Activated CD4-positive, alpha-beta T cell treated with anti-CD3 and anti-CD28 coated beads, Interleukin-2, amount 50 U/mL, for 16 hours (primary cell): Measurements from ENCODE around the gene ARHGAP28.

Experiments used
- DNase-seq: peaks from one replicate; pipeline ENCODE4 v3.0.0-alpha.2; 2020

Gene ARHGAP28

DNA sequence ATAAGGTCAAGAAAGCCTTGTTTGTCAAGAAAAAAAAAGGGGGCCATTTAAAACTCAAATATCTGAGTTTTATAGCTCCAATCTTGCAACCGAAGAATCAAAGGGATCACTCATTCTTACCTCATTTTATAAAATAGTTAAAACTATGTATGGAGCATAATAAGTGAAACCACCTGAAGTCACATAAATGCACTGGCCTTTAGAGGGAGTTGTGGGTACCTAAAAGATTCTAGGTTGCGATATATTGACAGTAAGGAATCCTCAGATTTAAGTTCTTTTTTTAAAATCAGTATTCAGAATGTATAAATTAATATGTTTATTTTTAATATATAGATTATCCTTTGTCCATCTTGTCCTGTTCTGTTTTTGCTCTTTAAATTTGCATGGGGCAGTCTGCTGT lies 3.4 kb downstream of the ARHGAP28 start:
- DNase-seq, result no peak

DNA sequence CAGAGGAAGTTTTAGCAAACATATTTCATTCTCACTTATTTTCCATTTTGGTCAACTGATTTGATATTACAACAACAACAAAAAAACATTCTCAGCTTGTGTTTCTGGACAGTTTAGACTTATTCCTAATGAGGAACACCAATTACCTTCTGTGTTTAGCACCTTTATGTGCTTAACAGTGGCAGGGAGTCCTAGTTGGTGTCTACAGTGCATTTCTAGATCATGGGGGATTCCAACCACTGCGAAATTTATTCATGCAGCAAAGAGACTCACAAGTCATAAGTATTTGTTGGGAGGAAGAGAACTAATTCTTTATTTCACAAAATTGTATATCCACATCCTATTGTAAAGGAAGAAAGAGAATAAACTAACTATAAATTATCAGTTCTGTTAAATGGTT lies 4.2 kb downstream of the ARHGAP28 start:
- DNase-seq, result no peak

DNA sequence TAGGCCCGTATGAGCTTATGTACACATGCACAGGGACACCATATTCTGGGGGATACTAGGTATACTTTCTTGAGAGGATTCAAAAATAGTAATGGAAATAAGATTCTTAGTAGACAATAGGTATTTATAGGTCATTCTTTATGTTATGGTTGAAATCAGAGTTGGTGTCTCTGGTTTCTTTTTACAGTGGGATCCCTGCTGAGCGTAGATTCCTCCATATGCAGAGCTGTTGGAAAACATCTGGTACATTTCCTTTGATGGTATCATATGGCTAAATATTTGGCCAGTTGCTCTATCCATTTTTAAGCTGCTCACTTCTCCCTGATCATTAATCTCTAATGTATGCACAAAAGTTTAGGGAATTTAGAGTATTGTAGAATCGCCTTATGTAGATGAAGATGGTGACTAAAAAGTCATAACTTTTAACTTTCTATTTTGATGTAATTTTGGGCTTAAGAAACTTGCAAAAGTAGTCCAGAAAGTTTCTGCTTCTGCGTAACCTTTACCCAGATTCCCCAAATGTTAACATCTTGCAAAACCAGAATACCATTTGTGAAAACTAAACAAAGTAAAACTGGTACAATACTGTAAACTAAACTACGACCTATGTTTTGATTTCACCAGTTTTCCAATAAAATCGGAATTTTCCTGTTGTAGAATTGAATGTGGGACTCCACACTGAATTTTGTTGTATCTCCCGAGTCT lies 5.4 kb downstream of the ARHGAP28 start:
- DNase-seq, result no peak

DNA sequence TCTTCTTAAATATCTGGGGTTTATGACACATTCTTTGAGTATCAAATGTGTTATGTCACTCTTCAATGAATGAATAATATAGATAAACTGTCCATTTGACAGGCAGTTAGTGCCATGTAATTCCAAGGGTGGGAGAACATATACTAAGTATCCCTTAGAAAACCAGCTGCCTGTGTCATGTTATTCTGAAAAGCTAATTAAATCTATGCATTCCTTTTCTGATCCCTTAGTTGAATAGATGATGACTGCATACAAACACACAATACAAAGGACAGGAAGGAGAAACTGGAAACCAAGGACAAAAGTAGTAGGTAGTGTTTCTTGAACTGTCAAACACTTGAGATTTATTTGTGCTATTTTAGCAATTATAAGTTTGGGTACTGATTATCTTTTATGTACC lies 8.3 kb downstream of the ARHGAP28 start:
- no peak for DNase-seq

DNA sequence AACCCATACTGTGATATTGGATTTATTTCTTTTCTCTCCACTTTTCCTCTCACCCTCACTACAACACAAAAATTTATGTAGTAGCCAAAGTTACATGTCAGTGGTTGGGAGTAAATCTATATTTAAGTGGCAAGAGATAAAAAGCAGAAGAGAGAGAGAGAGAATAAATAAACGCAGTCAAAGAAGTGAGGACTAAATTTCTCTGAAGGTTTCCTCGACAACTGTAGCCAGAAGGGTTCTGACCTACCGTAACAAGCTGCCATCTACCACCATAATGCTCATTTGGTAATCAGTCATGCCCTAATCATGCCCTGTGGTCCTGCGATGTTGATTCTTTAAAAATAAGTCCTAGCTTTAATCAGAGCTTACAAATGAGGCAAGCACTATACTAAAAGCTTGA lies 9.1 kb downstream of the ARHGAP28 start:
- DNase-seq, result no peak

DNA sequence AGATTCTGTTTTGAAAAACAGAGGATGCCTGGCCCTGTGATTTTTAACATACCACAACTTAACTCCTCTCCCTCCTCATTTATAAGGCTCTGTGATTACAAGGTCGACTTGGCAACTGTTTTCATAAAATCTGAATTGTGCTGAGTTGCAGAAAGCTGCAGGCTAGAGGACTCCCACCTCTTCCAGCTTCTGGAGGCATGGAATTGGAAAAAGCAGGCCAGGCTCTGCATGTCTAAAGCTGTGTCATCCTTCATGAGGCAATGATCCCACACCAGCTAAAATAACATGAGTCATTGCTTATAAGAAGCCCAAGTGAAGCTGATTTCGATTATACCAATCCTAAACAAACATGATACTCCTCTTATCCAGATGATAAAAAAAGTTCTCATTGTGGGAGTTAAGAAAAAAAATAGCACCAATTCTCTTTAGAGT lies 11.7 kb downstream of the ARHGAP28 start:
- no peak for DNase-seq

DNA sequence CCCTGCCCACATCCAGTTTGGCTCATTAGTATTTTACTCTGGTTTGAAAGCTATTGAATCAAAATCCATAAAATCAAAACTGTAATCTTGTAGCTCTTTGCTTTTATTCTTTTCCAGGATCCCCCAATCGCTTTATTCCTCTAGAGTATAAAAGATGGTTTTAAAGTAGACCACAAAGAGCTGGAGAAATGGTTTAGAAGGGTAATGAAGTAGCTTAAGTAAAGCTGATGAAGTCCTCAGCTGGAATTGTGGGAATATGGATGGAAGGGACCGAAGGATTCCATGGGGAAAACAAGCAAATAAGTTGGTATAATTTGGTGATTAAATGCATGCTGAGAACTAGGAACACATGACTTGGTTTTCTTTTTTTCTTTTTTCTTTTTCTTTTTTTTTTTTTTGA lies 12.3 kb downstream of the ARHGAP28 start:
- no peak for DNase-seq

DNA sequence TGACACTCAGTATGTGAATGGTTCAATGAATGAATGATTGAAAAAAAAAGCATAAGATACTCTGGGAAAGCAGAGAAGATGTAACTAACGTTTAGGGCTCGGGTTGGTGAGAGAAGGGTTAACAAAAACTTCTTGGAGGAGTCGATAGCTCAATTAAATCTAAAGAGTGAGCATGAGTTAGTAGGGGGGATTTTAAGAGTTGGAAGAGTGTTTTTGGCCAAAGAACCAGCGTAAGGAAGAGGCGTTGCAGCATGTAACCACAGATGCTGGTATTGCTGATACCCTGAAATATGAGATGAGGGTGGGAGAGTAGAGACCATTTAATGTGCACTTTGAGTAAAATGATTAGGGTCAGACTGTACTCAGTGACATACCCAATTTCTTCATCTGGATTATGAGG lies 14.5 kb downstream of the ARHGAP28 start:
- no peak for DNase-seq

DNA sequence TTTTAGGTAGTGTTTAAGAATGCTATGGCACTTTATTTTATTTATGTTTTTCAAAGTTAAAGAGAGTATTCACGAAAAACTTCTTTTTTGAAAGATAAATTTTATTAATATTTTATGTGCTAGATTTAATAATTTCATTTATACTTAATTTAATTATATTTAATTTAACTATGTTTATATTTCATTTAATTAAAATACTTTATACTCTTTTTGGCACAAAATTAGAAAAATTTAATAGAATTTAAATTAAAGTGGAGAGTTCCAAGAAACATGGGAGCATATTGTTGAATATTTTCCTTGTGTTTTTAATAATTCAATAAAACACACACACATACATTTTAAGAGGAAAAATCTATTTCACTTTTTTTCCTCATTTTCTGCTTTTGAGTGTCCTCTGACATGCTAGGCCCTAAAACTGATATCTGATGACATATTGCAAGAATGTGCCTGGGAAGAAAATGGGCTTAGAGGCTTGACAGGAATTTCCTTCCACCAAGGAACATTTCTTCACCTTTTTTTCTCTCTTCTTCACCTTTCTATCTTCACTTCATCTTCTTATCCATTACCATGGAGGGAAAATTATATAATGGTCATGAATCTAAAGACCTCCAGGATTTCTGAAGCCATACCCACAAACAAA lies 15.4 kb downstream of the ARHGAP28 start:
- no peak for DNase-seq

DNA sequence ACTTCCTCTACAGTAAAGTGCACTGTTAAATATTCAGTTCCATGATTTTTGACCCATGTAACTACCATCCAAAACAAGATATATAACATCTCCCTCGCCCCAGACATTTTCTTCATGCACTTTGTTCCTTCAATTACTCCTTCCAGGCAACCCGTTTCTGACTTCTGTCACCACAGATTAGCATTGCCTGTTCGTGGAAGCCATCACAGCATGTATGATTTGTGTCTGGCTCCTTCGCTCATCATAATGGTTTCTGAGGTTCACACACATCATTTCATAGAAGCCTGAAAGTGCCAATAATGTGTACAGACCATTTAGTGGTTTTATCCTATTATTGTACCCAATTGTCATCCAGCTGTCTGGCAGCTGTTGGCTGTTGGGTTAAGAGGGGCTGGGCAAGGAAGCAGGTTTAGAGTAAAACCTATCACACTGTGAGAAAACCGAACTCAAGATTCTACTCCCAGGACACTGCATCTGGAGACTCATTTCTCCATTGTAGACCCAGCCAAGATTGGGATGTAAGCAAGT lies 16.1 kb downstream of the ARHGAP28 start:
- no peak for DNase-seq

DNA sequence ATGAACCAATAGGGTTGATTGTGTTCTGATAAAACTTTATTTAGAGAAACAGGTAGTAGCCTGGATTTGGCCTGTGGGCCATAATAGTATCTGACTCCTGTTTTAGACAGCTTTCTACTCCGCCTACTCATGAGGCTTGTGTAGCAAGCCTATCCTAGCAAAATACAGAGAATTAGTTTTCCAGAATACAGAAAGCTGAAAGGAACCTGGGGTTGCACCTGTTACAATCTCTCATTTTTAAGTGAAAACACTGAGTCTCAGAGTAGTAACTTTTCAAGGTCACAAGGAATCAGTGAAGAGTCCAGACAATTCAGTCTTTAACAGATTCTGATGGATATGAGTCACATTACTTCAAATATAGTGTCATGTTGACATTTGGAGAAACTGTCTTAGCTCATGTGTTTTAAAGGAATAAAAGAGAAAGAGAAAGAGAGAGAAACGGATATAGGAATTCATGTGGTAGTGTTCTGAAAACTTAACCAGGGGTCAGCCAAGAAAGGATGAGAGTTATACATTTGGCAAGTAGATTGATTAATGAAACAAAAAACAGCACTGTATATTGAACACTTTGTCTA lies 17.0 kb downstream of the ARHGAP28 start:
- no peak for DNase-seq

DNA sequence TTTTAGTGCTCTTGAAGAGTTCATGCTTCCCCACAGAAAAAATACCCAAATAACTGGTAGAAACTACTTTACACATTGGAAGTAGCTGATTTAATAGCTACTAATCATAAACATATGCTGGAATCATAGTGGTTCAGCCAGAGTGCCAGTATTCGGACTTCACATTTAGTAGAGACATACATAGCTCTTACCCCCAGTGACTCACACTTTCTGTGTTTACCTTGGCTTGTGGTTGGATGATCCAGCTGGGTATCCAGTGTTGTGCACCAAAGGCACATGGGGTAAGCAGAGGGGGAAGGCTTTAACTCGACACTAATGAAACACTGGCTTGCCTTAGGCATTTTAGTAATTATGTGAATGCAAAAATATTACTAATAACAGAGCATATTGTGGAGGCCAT lies 18.1 kb downstream of the ARHGAP28 start:
- no peak for DNase-seq

DNA sequence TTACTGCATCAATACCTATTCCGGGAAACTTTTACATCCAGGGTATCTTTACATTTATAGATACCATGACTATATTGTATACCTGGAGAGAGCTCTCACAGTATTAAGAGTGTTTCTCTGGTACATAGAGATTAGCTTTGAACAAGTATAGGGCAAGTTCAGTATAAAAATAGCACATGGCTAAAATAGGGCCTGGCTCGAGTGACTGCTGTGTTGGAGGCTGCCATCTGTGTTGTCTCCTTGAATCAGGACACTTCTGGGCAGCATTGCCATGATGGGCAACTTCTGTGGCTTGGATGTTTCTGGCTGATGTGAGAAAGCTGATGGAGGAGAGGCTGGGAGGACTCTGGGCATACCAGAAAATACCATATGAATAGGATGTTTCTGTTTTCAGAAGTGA lies 18.7 kb downstream of the ARHGAP28 start:
- no peak for DNase-seq

DNA sequence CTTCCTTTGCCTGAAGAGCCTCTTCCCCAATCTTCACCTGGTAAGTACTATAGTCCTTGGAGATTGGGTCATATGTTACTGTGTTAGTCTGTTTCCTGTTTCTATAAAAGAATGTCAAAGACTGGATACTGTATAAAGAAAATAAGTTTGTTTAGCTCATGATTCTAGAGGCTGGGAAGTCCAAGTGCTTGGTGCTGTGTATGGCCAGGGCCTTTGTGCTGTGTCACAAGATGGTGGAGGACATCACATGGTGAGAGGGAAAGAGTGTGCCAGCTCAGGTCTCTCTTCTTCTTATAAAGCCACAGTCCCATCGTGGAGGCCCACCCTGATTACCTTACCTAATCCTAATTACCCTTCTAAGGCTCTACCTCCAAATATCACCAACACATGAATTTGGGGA lies 20.9 kb downstream of the ARHGAP28 start:
- DNase-seq, result no peak

DNA sequence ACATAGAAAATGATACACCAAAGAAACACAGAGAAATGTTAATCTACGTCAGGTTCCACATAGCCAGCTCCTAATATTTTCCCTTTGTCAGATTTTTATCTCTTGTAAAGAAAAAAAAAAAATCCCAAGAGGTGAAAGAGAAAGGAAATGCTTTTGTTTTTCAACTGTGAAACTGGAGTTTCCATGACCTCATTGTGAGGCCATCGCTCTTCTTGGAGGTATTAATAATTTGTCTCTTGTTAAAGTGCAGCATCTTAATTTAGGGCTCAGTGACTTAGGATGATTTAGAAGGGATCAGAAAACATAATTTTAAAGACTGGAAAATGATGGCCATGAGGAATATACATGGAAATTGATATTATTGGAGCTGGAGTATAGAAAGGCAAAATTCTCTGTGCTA lies 21.7 kb downstream of the ARHGAP28 start:
- DNase-seq, result no peak

DNA sequence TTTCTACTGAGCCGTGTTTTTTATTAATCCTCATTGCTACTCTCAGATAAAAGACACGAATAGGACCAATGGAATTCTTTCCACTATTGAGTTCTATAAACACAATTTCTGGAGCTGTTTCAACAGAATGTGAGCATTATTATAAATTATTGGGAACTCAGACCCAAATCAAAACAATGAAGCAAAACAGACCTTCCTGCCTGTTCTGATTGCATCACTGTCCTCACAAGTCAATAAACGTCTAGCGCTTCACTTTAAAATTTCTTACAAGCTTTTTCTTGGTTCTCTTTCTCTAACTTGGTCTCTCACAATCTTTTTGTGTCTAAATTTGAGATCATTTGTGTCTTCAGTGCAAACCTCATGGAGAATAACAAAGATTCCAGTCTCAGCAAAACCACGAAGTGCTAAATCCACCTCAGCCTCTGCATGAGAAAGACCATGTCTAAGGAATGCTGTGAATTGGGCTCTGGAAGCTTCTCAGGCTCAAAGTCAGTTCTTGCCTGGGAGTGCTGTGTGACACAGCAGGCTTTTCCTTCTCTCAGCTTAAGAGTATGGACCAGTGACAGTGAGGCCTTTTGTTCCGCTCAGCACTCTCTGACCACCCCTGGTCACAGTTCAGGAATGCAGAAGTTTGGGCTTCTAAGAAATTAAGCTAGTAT lies 22.8 kb downstream of the ARHGAP28 start:
- no peak for DNase-seq

DNA sequence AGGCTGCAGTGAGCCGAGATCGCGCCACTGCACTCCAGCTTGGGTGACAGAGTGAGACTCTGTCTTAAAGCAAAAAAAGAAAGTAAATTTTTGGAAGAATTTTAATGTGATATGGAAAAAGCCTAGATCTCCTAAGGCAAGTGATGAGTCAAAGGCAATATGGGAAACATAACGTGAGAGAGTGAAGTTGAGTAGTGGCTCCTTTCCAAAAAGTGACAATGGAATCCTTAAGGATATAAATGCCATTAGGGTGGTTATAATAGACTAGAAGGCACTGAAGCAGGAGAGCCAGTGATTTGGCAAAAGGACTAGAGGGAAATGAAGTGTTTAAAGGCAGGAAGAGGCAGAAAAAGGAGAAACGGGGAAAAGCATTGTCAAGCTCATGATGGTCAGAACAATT lies 25.6 kb downstream of the ARHGAP28 start:
- no peak for DNase-seq

DNA sequence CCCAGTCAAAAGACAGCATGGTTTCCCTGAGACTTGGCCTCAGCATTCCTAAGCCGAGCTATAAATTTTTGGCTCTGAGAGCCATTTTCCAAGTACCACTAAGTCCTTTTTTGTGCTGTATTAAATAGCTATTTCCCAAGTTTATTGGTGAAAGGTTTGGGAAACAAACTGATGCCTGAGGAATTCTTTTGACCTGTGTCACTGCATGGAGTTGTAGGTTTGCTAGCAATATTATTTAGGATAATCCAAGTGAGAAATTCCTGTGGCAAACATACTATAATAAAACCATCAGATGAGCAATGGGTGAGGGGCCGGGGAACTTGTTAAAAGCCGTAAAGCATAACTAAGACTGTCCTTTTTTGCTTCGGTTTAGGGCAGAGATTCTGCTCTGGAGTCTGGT lies 28.4 kb downstream of the ARHGAP28 start:
- no peak for DNase-seq

DNA sequence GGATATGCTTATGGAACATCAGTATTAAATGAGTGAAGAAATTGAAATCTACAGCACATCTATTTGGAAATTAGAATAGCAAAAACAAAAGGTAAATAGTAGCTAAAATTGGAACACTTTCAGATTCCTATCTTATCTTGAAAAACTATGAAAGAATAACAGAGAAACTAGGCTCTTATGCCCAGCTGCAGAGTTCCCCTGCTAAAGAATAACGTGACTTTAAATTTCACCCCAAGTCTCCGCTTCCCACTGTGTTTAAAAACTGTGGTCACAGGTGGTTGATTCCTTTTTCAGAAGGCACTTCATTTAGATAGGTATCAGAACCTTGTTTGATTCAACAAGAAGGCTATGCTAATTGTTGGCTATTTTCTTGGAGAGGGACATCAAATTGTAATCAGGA lies 30.1 kb downstream of the ARHGAP28 start:
- DNase-seq, result no peak

DNA sequence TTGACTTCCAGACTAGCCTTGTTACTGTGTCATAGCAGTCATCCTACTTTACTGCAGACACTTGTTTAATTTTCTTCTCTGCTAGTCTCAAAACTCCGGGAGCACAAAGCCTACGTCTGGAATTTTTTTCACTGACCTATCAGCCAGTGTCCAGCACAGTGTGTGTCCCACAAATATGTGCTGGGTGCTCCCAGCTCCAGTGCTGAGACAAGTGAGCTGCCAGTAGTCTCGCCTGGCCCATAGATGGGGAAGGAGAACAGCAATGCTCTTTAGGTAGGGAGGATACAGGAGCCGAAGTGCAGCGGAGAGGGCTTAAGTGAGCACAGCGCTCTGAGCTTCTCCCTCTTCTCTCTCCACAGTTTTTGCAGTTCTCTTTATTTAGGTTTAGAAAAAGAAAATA lies 34.0 kb downstream of the ARHGAP28 start:
- DNase-seq, result no peak

DNA sequence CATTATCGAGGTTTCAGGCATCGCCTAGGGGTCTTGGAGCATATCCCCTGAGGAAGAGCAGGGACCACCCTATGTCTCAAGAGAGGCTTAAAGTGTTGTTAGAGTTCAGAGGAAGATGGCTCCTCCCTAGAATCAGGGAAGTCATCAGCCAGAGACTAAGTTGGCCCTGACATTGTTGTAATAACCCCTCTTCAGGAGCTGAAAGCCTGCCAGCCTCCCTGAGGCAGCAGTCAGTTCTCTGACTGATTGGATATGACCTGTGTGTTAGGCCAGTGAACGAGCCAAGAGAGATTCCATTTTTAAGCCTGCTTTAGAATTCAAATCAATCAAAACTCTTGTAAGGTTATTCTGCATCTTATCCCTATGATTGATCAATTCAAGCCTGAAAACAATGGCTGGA lies 34.9 kb downstream of the ARHGAP28 start:
- no peak for DNase-seq

DNA sequence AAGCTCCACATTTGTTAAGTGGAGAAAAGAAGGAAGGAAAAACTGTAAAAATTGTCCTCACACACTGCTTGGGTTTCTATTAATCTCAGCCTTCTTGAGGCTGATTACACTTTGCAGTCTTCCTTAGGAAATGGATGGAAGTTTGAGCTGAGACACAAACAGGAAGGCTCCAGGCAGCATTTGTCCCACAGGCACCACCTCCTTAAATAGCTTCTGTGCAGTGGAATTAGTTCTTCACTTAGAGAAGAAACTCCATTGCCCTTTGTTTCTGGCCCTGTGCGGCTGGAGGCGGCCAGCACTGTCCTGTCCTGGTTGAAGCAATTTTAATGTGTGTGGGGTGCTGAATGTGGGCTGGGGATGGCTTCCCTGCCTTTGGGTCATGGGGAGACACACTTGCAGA lies 44.3 kb downstream of the ARHGAP28 start:
- DNase-seq, result no peak

DNA sequence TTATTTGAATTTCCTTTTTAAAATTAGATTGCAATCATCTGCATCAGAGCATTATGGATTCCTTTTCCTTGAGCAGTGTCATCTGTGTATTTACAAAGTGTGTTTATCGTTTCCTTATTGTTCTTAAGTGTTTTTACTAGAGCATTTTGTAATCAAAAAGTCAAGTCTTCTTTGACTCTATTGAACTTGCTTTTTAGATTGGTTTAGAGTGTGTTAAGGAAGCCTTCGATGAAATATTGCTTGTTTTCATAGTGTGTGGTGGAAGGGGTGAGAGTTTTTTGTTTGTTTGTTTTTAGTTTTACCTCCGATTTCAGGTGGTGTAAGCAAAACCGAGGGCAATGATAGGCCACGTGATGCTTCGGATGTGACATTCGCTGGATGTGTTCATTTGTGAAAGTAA lies 45.7 kb downstream of the ARHGAP28 start:
- DNase-seq, result no peak

DNA sequence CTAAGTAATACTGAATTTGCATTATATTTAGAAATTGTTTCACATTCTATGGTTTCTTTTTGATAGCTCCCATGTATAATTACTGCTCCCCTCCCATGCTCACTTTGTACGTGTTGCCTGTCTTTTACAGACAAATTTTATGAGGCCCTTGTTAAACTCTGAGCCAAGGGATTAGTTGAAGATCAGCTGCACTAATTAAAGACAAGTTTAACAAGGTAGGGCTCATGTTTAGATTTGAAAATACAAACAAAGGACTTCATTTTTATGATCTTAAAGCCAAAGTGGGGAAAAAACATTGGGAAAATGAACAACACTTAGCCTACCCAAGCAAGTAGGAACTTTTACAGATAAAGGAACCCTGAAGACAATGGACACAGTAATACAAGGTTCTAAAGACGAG lies 46.2 kb downstream of the ARHGAP28 start:
- no peak for DNase-seq
